ENCODE results near the gene SERINC5. TPM values are rescaled to one million over a fixed set of nuclear protein-coding genes. Genes with fewer than 3 reads are reported as not detected.
"Not testable (repeated sequence)": the region's sequence is repeated elsewhere in the genome, so short reads cannot be mapped to it uniquely, and the experiment has no call there.

SERINC5 gene
- total RNA-seq, 3 donors from 2014 or later (not counting 1 experiment from before 2014, with no cell fraction given): 6.8 to 18.9 (median 14.5) TPM

GRCh38 chr5:80114860-80115259 lies 141.0 kb downstream of the SERINC5 start:
- Mint-ChIP-seq H3K36me3 (no peaks in the 10 kb centered on the region), H3K4me1 (peaks cover 8 to 9% of the 10 kb centered on the region in 2 donors), H3K27me3 (ENCODE audit: low read depth in 2 of 2) (peaks cover 0 to 3% of the 10 kb centered on the region in 2 donors), H3K9me3 (peaks cover 0 to 3% of the 10 kb centered on the region in 2 donors), H3K4me3 (no peak overlapping the region), H3K27ac (no peak overlapping the region)
- Histone ChIP-seq H3K27me3 (ENCODE audit: control insufficient read depth, insufficient read depth, low read length) (no peaks in the 10 kb centered on the region), H3K4me3 (ENCODE audit: low read length) (no peak overlapping the region), H3K36me3 (ENCODE audit: control insufficient read depth, insufficient read depth, low read length) (no peaks in the 10 kb centered on the region), H3K4me1 (ENCODE audit: control insufficient read depth, insufficient read depth, low read length) (peaks cover 3% of the 10 kb centered on the region), H3K9me3 (ENCODE audit: control insufficient read depth, insufficient read depth, low read length) (no peaks in the 10 kb centered on the region), H3K27ac (ENCODE audit: low read length) (no peak overlapping the region)
- intact Hi-C loops (cut with micrococcal nuclease): no loop called here
- ATAC-seq (no peak), DNase-seq (no peak)
- TF ChIP-seq CTCF (IDR thresholded peaks at IDR 0.05): no peak
- WGBS (ENCODE audit: insufficient coverage): 87% methylated on average over 1 of the region's 3 CpGs

DNA sequence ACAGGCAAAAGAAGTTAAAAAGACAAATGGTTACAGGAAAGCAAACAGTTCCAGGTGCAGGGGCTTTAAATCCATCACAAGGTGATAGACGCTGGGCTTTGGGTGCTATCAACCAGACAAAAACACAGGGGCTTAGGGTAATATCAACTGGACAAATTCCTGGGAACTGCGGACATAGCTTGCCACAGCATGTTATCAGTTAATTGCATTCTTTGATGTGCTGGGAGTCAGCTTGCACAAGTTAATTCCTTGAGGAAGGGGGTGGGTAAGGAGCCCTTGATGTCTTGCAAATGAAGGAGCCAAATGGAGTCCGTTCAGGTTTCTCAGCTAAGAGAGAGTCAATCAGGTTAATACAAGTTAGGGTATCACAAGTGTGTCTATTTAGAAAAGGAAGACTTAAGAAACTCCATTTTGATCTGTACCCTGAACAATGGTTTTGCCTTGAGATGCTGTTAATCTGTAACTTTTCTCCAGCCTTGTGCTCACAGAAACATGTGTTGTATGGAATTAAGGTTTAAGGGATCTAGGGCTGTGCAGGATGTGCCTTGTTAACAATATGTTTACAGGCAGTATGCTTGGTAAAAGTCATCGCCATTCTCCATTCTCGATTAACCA lies 144.4 kb downstream of the SERINC5 start:
- H3K27me3 ChIP-seq (ENCODE audit: control insufficient read depth, insufficient read depth, low read length); H3K4me1 ChIP-seq (ENCODE audit: control insufficient read depth, insufficient read depth, low read length); H3K4me1 Mint-ChIP-seq; H3K9me3 ChIP-seq (ENCODE audit: control insufficient read depth, insufficient read depth, low read length); H3K9me3 Mint-ChIP-seq; DNase-seq; ATAC-seq; H3K4me3 ChIP-seq (ENCODE audit: low read length); H3K36me3 ChIP-seq (ENCODE audit: control insufficient read depth, insufficient read depth, low read length); H3K36me3 Mint-ChIP-seq; H3K4me3 Mint-ChIP-seq; H3K27me3 Mint-ChIP-seq (ENCODE audit: low read depth in 2 of 2); H3K27ac Mint-ChIP-seq; intact Hi-C loops (cut with micrococcal nuclease); H3K27ac ChIP-seq (ENCODE audit: low read length): not testable (repeated sequence)
- 87% methylated on average over 5 of the region's 5 CpGs for WGBS (ENCODE audit: insufficient coverage)

GRCh38 chr5:80109646-80110478 lies 146.0 kb downstream of the SERINC5 start:
- WGBS (ENCODE audit: insufficient coverage): 67% methylated on average over 9 of the region's 9 CpGs
- H3K4me1 ChIP-seq (ENCODE audit: control insufficient read depth, insufficient read depth, low read length): no peaks in the 10 kb centered on the region
- intact Hi-C loops (cut with micrococcal nuclease): no loop called here
- H3K9me3 ChIP-seq (ENCODE audit: control insufficient read depth, insufficient read depth, low read length): no peaks in the 10 kb centered on the region
- DNase-seq (no peak), ATAC-seq (no peak)
- Mint-ChIP-seq H3K4me1 (no peaks in the 10 kb centered on the region), H3K9me3 (no peaks in the 10 kb centered on the region), H3K27me3 (ENCODE audit: low read depth in 2 of 2) (peaks cover 0 to 6% of the 10 kb centered on the region in 2 donors), H3K4me3 (no peak overlapping the region), H3K36me3 (no peaks in the 10 kb centered on the region), H3K27ac (no peak overlapping the region)
- no peak overlapping the region for H3K4me3 ChIP-seq (ENCODE audit: low read length)
- no peak for TF ChIP-seq CTCF (IDR thresholded peaks at IDR 0.05)
- no peaks in the 10 kb centered on the region for H3K36me3 ChIP-seq (ENCODE audit: control insufficient read depth, insufficient read depth, low read length)
- no peaks in the 10 kb centered on the region for H3K27me3 ChIP-seq (ENCODE audit: control insufficient read depth, insufficient read depth, low read length)
- H3K27ac ChIP-seq (ENCODE audit: low read length): no peak overlapping the region

- no peaks in the 10 kb centered on the region for H3K4me1 ChIP-seq (ENCODE audit: control insufficient read depth, insufficient read depth, low read length)
- H3K27me3 ChIP-seq (ENCODE audit: control insufficient read depth, insufficient read depth, low read length): no peaks in the 10 kb centered on the region
- no peaks in the 10 kb centered on the region for H3K9me3 Mint-ChIP-seq
- peaks cover 0 to 6% of the 10 kb centered on the region in 2 donors for H3K27me3 Mint-ChIP-seq (ENCODE audit: low read depth in 2 of 2)
- H3K27ac Mint-ChIP-seq: no peak overlapping the region
- no peak for ATAC-seq
- H3K4me1 Mint-ChIP-seq: no peaks in the 10 kb centered on the region
- intact Hi-C loops (cut with micrococcal nuclease): no loop called here
- no peaks in the 10 kb centered on the region for H3K36me3 Mint-ChIP-seq
- DNase-seq: no peak
- WGBS (ENCODE audit: insufficient coverage): 69% methylated on average over 4 of the region's 5 CpGs
- H3K4me3 ChIP-seq (ENCODE audit: low read length): no peak overlapping the region
- no peak for TF ChIP-seq CTCF (IDR thresholded peaks at IDR 0.05)
- H3K27ac ChIP-seq (ENCODE audit: low read length): no peak overlapping the region
- H3K4me3 Mint-ChIP-seq: no peak overlapping the region
- no peaks in the 10 kb centered on the region for H3K9me3 ChIP-seq (ENCODE audit: control insufficient read depth, insufficient read depth, low read length)
- H3K36me3 ChIP-seq (ENCODE audit: control insufficient read depth, insufficient read depth, low read length): no peaks in the 10 kb centered on the region
These were observed 148.9 kb downstream of the SERINC5 start for GRCh38 chr5:80106916-80107315.
